ENCODE data around the gene RGS18.

DNA sequence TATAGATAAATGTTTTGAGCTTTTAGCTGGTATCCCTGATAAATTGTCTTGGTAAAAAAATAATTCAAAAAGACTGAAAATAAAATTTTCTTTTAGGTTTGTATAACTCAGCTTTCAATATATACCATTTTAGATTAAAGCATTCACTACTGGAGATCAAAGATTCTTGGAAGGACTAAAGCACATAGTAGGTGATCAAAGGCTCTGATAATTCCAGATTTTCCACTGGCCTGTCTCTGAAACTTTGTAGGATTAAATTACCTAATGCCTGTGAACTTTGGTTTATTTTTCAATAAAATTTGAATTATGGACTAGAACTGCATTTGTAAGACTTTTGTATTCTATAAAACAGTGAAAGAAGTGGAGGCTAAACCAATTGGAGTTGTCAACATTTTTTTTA is 1.2 kb upstream of the RGS18 start:
- TF ChIP-seq POLR2A (IDR thresholded peaks at IDR 0.05) = no peak
- TF ChIP-seq, protein P1, sequence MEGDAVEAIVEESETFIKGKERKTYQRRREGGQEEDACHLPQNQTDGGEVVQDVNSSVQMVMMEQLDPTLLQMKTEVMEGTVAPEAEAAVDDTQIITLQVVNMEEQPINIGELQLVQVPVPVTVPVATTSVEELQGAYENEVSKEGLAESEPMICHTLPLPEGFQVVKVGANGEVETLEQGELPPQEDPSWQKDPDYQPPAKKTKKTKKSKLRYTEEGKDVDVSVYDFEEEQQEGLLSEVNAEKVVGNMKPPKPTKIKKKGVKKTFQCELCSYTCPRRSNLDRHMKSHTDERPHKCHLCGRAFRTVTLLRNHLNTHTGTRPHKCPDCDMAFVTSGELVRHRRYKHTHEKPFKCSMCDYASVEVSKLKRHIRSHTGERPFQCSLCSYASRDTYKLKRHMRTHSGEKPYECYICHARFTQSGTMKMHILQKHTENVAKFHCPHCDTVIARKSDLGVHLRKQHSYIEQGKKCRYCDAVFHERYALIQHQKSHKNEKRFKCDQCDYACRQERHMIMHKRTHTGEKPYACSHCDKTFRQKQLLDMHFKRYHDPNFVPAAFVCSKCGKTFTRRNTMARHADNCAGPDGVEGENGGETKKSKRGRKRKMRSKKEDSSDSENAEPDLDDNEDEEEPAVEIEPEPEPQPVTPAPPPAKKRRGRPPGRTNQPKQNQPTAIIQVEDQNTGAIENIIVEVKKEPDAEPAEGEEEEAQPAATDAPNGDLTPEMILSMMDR (IDR thresholded peaks at IDR 0.05) = no peak

Data from adrenal gland (tissue), 5 donors.